Upper lobe of left lung (tissue), 4 donors: ENCODE measurements around the gene LZTFL1.

Source experiments
- CTCF ChIP-seq, 6 experiments: fragments of 450-650 bp in 4 of 6; fragments of 200-600 bp in 2 of 6; sonication (generic) in 2 of 6; IDR thresholded peaks; one replicate each; pipeline ENCODE4 v1.5.1; 2016 to 2019; ENCODE audit warnings: antibody characterized with exemption in 6 of 6
- EP300 ChIP-seq, 4 donors: sonication (generic); formaldehyde crosslinking; IDR thresholded peaks; one replicate each; pipeline ENCODE4 v1.5.1; 2017; ENCODE audit warnings: antibody characterized with exemption in 4 of 4, control low read depth in 2 of 4
- POLR2A ChIP-seq, 4 donors: fragments of 450-650 bp; IDR thresholded peaks; one replicate each; pipeline ENCODE4 v1.5.1; 2016 to 2017; ENCODE audit warnings: antibody characterized with exemption in 4 of 4, mild to moderate bottlenecking in 2 of 4

- TF ChIP-seq CTCF (IDR thresholded peaks at IDR 0.05) (no peak), EP300 (IDR thresholded peaks at IDR 0.05) (no peak), POLR2A (IDR thresholded peaks at IDR 0.05) (no peak)
These were observed 47.8 kb downstream of the LZTFL1 start for GRCh38 chr3:45794177-45794560.
